Gastrocnemius medialis (tissue), 4 donors: Measurements from ENCODE around the gene TMEM72. TPM values are rescaled to one million over a fixed set of nuclear protein-coding genes. Genes with fewer than 3 reads are reported as not detected.

ENCODE experiments used
- ATAC-seq, 2 donors: fragments of 150-250 bp; one replicate each; pipeline ENCODE4 v1.9.1; 2016
- DNase-seq, 2 donors: peaks; one replicate each; pipeline ENCODE4 v3.0.0-alpha.2; 2019
- H3K27ac ChIP-seq, 4 donors: fragments of 200-600 bp; sonication (generic); 1 replicate in 1 of 4; 2 replicates in 3 of 4; pipeline ENCODE4 v1.5.1; 2016 to 2018; ENCODE audit warnings: mild to moderate bottlenecking in 2 of 4, moderate library complexity in 1 of 4
- H3K27me3 ChIP-seq, 3 donors: fragments of 200-600 bp; sonication (generic) in 2 of 3; 1 replicate in 1 of 3; 2 replicates in 2 of 3; pipeline versions ENCODE4 v1.5.1 to v1.6.0; 2016 to 2019; ENCODE audit warnings: mild to moderate bottlenecking in 1 of 3, moderate library complexity in 1 of 3
- H3K36me3 ChIP-seq, 2 donors: fragments of 200-600 bp; sonication (generic) in 1 of 2; one replicate each; pipeline ENCODE4 v1.5.1; 2017 to 2018
- H3K4me1 ChIP-seq, 2 donors: fragments of 200-600 bp; sonication (generic) in 1 of 2; one replicate each; pipeline ENCODE4 v1.5.1; 2016 to 2017; ENCODE audit warnings: mild to moderate bottlenecking in 2 of 2
- H3K4me3 ChIP-seq, 4 donors: fragments of 200-600 bp; sonication (generic) in 3 of 4; 1 replicate in 1 of 4; 2 replicates in 3 of 4; pipeline ENCODE4 v1.5.1; 2016 to 2019; ENCODE audit warnings: mild to moderate bottlenecking in 2 of 4
- H3K9me3 ChIP-seq, 3 donors: fragments of 200-600 bp; sonication (generic) in 2 of 3; 1 replicate in 1 of 3; 2 replicates in 2 of 3; pipeline ENCODE4 v1.5.1; 2016 to 2019
- POLR2A ChIP-seq, 2 donors: fragments of 450-650 bp; IDR thresholded peaks; one replicate each; pipeline ENCODE4 v1.6.1; 2017; ENCODE audit warnings: antibody characterized with exemption in 2 of 2, mild to moderate bottlenecking in 2 of 2, moderate library complexity in 2 of 2
- in situ Hi-C, 4 donors: fragments of 200-750 bp; cut with MboI; loops; one replicate each; pipeline versions ENCODE4 v1.15.0 to v1.8.0; 2017; ENCODE audit warnings: low sequenced_read_pairs in 4 of 4
- intact Hi-C: fragments of 100-400 bp; cut with DNase I; formaldehyde crosslinking; loops from one replicate; pipeline ENCODE4 v1.15.1; 2023; ENCODE audit warnings: low total_unique reads
- total RNA-seq, 4 donors: library from RNA; depleted of rRNA; stranded (reverse); fragments of >200 nt; gene quantifications; one replicate each; pipeline versions ENCODE4 v1.1.0 to v1.2.3, GENCODE V29; 2016
- TF ChIP-seq, protein P1 (sequence below), 5 experiments: fragments of 450-650 bp in 3 of 5; fragments of 200-600 bp in 2 of 5; sonication (generic) in 2 of 5; IDR thresholded peaks in 4 of 5; conservative IDR thresholded peaks in 1 of 5; 1 replicate in 4 of 5; 2 replicates in 1 of 5; pipeline ENCODE4 v1.5.1; 2016 to 2019; ENCODE audit warnings: antibody characterized with exemption in 5 of 5, mild to moderate bottlenecking in 3 of 5, moderate library complexity in 3 of 5

Gene TMEM72
- total RNA-seq, 4 donors from 2014 or later = not detected

- no peak for TF ChIP-seq POLR2A (IDR thresholded peaks at IDR 0.05)
- TF ChIP-seq, protein P1, sequence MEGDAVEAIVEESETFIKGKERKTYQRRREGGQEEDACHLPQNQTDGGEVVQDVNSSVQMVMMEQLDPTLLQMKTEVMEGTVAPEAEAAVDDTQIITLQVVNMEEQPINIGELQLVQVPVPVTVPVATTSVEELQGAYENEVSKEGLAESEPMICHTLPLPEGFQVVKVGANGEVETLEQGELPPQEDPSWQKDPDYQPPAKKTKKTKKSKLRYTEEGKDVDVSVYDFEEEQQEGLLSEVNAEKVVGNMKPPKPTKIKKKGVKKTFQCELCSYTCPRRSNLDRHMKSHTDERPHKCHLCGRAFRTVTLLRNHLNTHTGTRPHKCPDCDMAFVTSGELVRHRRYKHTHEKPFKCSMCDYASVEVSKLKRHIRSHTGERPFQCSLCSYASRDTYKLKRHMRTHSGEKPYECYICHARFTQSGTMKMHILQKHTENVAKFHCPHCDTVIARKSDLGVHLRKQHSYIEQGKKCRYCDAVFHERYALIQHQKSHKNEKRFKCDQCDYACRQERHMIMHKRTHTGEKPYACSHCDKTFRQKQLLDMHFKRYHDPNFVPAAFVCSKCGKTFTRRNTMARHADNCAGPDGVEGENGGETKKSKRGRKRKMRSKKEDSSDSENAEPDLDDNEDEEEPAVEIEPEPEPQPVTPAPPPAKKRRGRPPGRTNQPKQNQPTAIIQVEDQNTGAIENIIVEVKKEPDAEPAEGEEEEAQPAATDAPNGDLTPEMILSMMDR (IDR thresholded peaks at IDR 0.05 in 4 of 5, conservative IDR thresholded peaks at IDR 0.05 in 1 of 5) = no peak
- peaks cover 44 to 54% of the 10 kb centered on the region in 2 donors for H3K4me1 ChIP-seq
- peak overlapping the region; percentile 72 to 89 (median 86) for H3K4me3 ChIP-seq
- H3K27ac ChIP-seq = peak overlapping the region; percentile 92 to 97 (median 95)
- DNase-seq = no peak
- intact Hi-C loops = no loop called here
- in situ Hi-C loops = no loop called here
- no peaks in the 10 kb centered on the region for H3K9me3 ChIP-seq
- H3K36me3 ChIP-seq = peaks cover 0 to 10% of the 10 kb centered on the region in 2 donors
- peak; percentile 26 to 75 for ATAC-seq
- no peaks in the 10 kb centered on the region for H3K27me3 ChIP-seq
Measured at GRCh38 chr10:44958196-44958897, 47.2 kb downstream of the TMEM72 start.

DNA sequence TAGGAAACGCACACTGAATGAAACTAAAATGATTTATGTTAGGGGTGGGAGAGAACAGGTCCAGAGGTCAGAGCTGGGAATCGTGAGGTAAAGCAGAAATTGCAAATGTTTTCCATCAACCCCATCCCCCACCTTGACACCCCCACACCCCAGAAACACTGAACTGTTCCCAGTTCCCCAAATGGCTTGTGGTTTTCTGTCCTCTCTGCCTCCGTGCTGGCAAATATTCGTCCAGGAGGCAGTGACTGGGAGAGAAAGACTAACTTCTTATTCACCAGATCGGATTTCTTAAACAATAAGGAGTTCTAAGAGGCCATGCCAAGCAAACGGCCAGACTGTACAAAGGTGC lies 47.7 kb downstream of the TMEM72 start:
- H3K36me3 ChIP-seq = peaks cover 0 to 9% of the 10 kb centered on the region in 2 donors
- in situ Hi-C loops = no loop called here
- peak overlapping the region; percentile 72 to 89 (median 86) for H3K4me3 ChIP-seq
- H3K27me3 ChIP-seq = no peaks in the 10 kb centered on the region
- intact Hi-C loops = loop anchor here (1.0 kb wide), 2 partner anchors 19 to 27 kb away; partner anchors contain the start of gene DEPP1
- TF ChIP-seq, protein P1 (IDR thresholded peaks at IDR 0.05 in 4 of 5, conservative IDR thresholded peaks at IDR 0.05 in 1 of 5) = no peak
- no peak for TF ChIP-seq POLR2A (IDR thresholded peaks at IDR 0.05)
- no peak for ATAC-seq
- no peak for DNase-seq
- H3K9me3 ChIP-seq = no peaks in the 10 kb centered on the region
- H3K27ac ChIP-seq = peak overlapping the region; percentile 92 to 97 (median 95)
- peaks cover 49 to 58% of the 10 kb centered on the region in 2 donors for H3K4me1 ChIP-seq

- TF ChIP-seq POLR2A (IDR thresholded peaks at IDR 0.05) = peak; percentile 84 to 92
- TF ChIP-seq, protein P1 (IDR thresholded peaks at IDR 0.05 in 4 of 5, conservative IDR thresholded peaks at IDR 0.05 in 1 of 5) = peak in 1 of 5 experiments; percentile 23
- Histone ChIP-seq H3K4me1 (peaks cover 55 to 61% of the 10 kb centered on the region in 2 donors), H3K27ac (peak within 1 kb of the TSS; percentile 92 to 97 (median 95)), H3K9me3 (no peaks in the 10 kb centered on the region), H3K36me3 (peaks cover 0 to 5% of the 10 kb centered on the region in 2 donors), H3K27me3 (no peaks in the 10 kb centered on the region), H3K4me3 (peak within 1 kb of the TSS; percentile 72 to 89 (median 86))
- in situ Hi-C loops = no loop called here
- intact Hi-C loops = loop anchor here (1.0 kb wide), 2 partner anchors 19 to 27 kb away; partner anchors contain the start of gene DEPP1
- peak; percentile 52 to 57 for ATAC-seq
- peak; percentile 93 to 94 for DNase-seq
Measured at GRCh38 chr10:44959247-44960087, 48.3 kb downstream of the TMEM72 start, which contains the start of gene RASSF4. RASSF4 (plus strand) TSS chr10:44959802; CDS start chr10:44970203, 10,401 bp downstream.

GRCh38 chr10:44960088-44960460 lies 48.9 kb downstream of the TMEM72 start:
- intact Hi-C loops = no loop called here
- Histone ChIP-seq H3K36me3 (peaks cover 0 to 5% of the 10 kb centered on the region in 2 donors), H3K27me3 (no peaks in the 10 kb centered on the region), H3K4me1 (peaks cover 61 to 67% of the 10 kb centered on the region in 2 donors), H3K4me3 (peak overlapping the region; percentile 72 to 89 (median 86)), H3K9me3 (no peaks in the 10 kb centered on the region), H3K27ac (peak overlapping the region; percentile 92 to 97 (median 95))
- in situ Hi-C loops = no loop called here
- TF ChIP-seq, protein P1 (IDR thresholded peaks at IDR 0.05 in 4 of 5, conservative IDR thresholded peaks at IDR 0.05 in 1 of 5) = no peak
- no peak for TF ChIP-seq POLR2A (IDR thresholded peaks at IDR 0.05)
- DNase-seq (no peak), ATAC-seq (no peak)
